DND-41 (cell line): ENCODE results near the gene TYK2.

Experiments
- EZH2 ChIP-seq: IDR thresholded peaks from 3 replicates; pipeline ENCODE4 v1.6.1; 2012; ENCODE audit warnings: borderline replicate concordance, low read depth, mild to moderate bottlenecking, moderate library complexity, low read length, inconsistent platforms; ENCODE audit not compliant: severe bottlenecking
- TF ChIP-seq, protein P1 (sequence below): IDR thresholded peaks from 2 replicates; pipeline ENCODE4 v1.5.1; 2012; ENCODE audit warnings: borderline replicate concordance, low read length, moderate library complexity, mild to moderate bottlenecking; ENCODE audit not compliant: poor library complexity, severe bottlenecking; ENCODE audit errors: extremely low read depth

DNA sequence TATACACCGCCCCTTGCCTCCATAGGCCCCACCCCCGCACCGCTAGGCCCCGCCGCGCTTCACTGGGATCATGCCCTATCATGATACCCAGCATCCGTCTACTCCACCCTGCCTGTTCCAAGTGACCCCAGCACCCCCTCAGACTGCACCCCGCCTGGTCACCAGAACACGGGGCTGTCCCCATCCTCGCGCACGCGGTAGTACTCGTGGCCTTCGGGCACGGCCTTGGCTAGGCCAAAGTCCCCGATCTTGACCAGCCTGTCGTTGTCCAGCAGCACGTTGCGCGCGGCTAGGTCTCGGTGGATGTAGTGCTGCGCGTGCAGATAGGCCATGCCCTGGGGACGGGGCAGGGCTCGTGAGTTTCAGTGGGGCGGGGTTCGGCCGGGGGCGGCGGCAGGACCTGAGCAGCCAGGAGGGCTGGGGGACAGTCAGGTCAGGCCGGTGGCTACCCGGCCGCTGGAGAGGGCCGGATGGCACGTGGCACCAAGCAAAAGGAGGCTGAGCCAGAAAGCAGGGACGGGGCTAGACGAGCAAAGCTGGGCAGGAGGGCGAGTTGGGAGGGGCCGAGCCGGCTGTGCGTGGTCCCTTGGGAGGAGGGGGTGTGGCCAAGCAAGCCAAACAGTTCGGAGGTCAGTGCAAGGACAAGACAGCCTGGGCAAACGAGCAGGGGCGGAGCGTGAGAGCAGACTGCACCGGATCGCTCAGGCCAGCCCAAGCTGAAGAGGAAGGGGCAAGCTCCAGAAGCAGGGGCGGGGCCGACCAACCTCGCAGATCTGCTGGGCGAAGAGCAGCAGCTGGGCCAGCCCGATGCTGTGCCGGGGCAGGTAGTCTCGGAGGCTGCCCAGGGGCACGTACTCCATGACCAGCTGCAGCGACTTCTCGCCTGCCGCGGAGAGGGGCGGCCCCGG lies 27.4 kb downstream of the TYK2 start:
- TF ChIP-seq, protein P1, sequence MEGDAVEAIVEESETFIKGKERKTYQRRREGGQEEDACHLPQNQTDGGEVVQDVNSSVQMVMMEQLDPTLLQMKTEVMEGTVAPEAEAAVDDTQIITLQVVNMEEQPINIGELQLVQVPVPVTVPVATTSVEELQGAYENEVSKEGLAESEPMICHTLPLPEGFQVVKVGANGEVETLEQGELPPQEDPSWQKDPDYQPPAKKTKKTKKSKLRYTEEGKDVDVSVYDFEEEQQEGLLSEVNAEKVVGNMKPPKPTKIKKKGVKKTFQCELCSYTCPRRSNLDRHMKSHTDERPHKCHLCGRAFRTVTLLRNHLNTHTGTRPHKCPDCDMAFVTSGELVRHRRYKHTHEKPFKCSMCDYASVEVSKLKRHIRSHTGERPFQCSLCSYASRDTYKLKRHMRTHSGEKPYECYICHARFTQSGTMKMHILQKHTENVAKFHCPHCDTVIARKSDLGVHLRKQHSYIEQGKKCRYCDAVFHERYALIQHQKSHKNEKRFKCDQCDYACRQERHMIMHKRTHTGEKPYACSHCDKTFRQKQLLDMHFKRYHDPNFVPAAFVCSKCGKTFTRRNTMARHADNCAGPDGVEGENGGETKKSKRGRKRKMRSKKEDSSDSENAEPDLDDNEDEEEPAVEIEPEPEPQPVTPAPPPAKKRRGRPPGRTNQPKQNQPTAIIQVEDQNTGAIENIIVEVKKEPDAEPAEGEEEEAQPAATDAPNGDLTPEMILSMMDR = no peak
- TF ChIP-seq EZH2 = no peak
